ENCODE results near the gene MAP7. TPM values are rescaled to one million over a fixed set of nuclear protein-coding genes. Genes with fewer than 3 reads are reported as not detected.

The MAP7 gene
- total RNA-seq, 4 donors from 2014 or later = 18.3 to 33.0 (median 28.2) TPM

DNA sequence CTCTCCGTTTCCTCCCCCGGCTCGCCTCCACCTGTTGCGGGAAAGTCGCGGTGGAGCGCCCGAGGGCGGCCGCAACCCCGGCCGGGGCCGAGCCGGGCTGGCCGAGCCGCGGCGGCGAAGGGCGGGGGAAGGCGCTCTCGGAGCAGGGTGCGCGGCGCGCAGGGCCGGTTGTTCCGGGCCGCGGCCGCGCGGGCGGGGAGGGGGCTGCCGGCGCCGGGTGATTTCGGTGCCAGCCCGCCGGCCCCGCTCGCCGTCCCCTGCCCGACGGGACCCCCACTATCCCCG, 235 bp downstream of the MAP7 start:
- H3K4me1 ChIP-seq = peaks cover 0 to 29% (median 3%) of the 10 kb centered on the region in 3 donors
- H3K9me3 ChIP-seq = no peaks in the 10 kb centered on the region
- no CpG with 5 or more reads among the region's 46 CpGs for WGBS, 2 donors
- H3K27ac ChIP-seq = peak overlapping the region; percentile 79 to 92 (median 87)
- no peak for DNase-seq
- intact Hi-C loops (cut with DNase I) = no loop called here
- H3K4me3 ChIP-seq = peak overlapping the region; percentile 56 to 91 (median 73)
- H3K27me3 ChIP-seq = peaks cover 0 to 27% (median 0%) of the 10 kb centered on the region in 4 donors
- H3K36me3 ChIP-seq = peaks cover 0 to 4% (median 0%) of the 10 kb centered on the region in 3 donors
- TF ChIP-seq POLR2A (IDR thresholded peaks at IDR 0.05) = no peak
- no peak for TF ChIP-seq CTCF (IDR thresholded peaks at IDR 0.05)

- H3K4me1 ChIP-seq = peaks cover 0 to 29% (median 3%) of the 10 kb centered on the region in 3 donors
- no peaks in the 10 kb centered on the region for H3K36me3 ChIP-seq
- intact Hi-C loops (cut with DNase I) = loop anchor here (10.0 kb wide), 1 partner anchor 175 kb away; no protein-coding TSS in a partner anchor
- DNase-seq = no peak
- no peaks in the 10 kb centered on the region for H3K9me3 ChIP-seq
- TF ChIP-seq CTCF (IDR thresholded peaks at IDR 0.05) (no peak), POLR2A (IDR thresholded peaks at IDR 0.05) (no peak)
- peak overlapping the region; percentile 79 to 92 (median 87) for H3K27ac ChIP-seq
- peaks cover 0 to 27% (median 0%) of the 10 kb centered on the region in 4 donors for H3K27me3 ChIP-seq
- 5% methylated on average over 7 to 10 of the region's 42 CpGs for WGBS, 2 donors
- H3K4me3 ChIP-seq = peak overlapping the region; percentile 56 to 91 (median 73)
These were observed 750 bp downstream of the MAP7 start for GRCh38 chr6:136549300-136550044.

- Histone ChIP-seq H3K4me3 (peak overlapping the region; percentile 56 to 91 (median 73)), H3K36me3 (no peaks in the 10 kb centered on the region), H3K27me3 (peaks cover 0 to 27% (median 0%) of the 10 kb centered on the region in 4 donors), H3K27ac (no peak overlapping the region), H3K4me1 (peaks cover 0 to 29% (median 3%) of the 10 kb centered on the region in 3 donors), H3K9me3 (no peaks in the 10 kb centered on the region)
- DNase-seq = no peak
- intact Hi-C loops (cut with DNase I) = loop anchor here (10.0 kb wide), 1 partner anchor 174 kb away; no protein-coding TSS in a partner anchor
- TF ChIP-seq CTCF (IDR thresholded peaks at IDR 0.05) (no peak), POLR2A (IDR thresholded peaks at IDR 0.05) (no peak)
- WGBS, 2 donors = 33 to 50% methylated on average over 13 to 14 of the region's 14 CpGs
These were observed 1.5 kb downstream of the MAP7 start for GRCh38 chr6:136548582-136549299.

DNA sequence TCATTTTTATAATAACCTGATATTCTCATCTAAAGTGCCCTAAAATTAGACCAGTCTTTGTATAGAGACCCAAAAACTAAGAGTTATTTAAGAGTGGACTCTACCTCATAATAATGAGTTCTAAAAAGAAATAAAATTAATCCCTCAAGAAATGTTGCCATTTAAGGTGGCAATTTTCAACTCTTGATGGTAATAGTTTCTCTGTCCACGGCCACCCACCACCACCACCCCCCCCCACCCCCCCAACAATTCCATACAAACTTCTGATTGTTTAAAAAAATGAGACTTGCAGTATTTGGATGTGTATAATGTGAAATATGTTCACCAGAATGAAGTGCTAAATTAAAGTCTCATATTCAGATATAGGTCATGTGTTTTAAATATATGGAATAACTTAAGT, 2.4 kb downstream of the MAP7 start:
- 25 to 71% methylated on average over 1 of the region's 1 CpG for WGBS, 2 donors
- H3K36me3 ChIP-seq = no peaks in the 10 kb centered on the region
- no peak for TF ChIP-seq CTCF (IDR thresholded peaks at IDR 0.05)
- no peak for TF ChIP-seq POLR2A (IDR thresholded peaks at IDR 0.05)

DNA sequence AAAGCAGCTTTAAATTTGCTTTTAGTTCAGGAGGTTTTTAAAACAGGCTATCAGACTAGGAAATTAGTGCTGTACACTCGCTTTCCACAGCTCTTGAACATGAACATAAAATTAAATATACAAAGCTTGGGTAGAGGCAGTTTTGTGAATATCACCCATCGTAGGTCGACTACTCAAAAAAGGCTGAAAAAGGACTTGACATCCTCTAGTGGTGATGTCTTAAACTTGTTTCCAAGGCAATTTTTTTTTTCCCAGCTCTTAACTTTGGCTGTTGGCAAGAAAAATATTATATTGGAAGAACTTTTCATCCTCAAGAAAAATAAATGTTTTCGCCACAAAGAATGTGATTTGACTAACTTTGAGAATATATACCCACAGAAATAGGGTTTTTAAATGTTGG, 2.9 kb downstream of the MAP7 start:
- TF ChIP-seq CTCF (IDR thresholded peaks at IDR 0.05) (peak in 4 of 6 experiments; percentile 50 to 74 (median 56)), POLR2A (IDR thresholded peaks at IDR 0.05) (no peak)
- intact Hi-C loops (cut with DNase I) = loop anchor here (10.0 kb wide), 1 partner anchor 173 kb away; no protein-coding TSS in a partner anchor
- WGBS, 2 donors = 34 to 37% methylated on average over 4 of the region's 4 CpGs
- H3K4me3 ChIP-seq = no peak overlapping the region
- H3K27ac ChIP-seq = no peak overlapping the region
- H3K36me3 ChIP-seq = no peaks in the 10 kb centered on the region
- peaks cover 0 to 27% (median 0%) of the 10 kb centered on the region in 4 donors for H3K27me3 ChIP-seq
- no peak for DNase-seq
- H3K4me1 ChIP-seq = peaks cover 0 to 29% (median 3%) of the 10 kb centered on the region in 3 donors
- no peaks in the 10 kb centered on the region for H3K9me3 ChIP-seq

More for the DNA sequence above, 2.4 kb downstream of the MAP7 start:
- no peaks in the 10 kb centered on the region for H3K9me3 ChIP-seq
- DNase-seq = no peak
- H3K4me1 ChIP-seq = peaks cover 0 to 29% (median 3%) of the 10 kb centered on the region in 3 donors
- peaks cover 0 to 27% (median 0%) of the 10 kb centered on the region in 4 donors for H3K27me3 ChIP-seq
- H3K27ac ChIP-seq = no peak overlapping the region
- intact Hi-C loops (cut with DNase I) = loop anchor here (10.0 kb wide), 1 partner anchor 173 kb away; no protein-coding TSS in a partner anchor
- H3K4me3 ChIP-seq = no peak overlapping the region

All from esophagus squamous epithelium (tissue), 5 donors.